ENCODE measurements around the gene SPDYE4.

SPDYE4 gene

DNA sequence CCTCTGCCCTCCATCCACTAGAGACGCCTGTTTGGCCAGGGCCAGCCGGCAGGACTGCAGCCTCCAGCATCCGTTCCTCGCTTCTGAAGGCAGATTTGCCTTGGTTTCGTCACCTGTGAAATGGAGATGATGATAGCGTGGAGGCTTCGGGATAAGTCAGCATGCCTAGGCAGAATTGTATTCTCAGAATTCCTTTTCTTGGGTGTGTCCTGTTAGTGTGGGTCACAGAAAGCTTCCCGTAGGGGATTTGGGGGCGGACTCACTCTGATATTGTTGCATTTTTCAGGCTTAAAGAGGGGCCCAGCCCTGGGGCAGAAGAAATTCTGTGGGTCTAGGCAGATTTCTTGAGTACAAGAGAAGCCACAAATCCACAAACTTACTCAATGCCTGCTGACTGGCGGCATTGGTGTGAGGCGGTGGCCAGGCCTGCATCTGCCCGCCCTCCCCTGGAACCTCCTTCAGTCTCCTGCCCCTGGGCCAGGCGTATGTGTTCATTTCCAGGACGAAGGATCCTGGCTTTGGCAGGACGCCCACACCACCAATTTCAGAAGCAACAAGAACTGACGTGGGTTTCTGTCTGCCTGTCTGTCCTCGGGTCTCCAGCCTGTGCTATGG lies 31.3 kb downstream of the SPDYE4 start:
- H3K36me3 ChIP-seq (ENCODE audit: control insufficient read depth, insufficient read depth, low read length): no peaks in the 10 kb centered on the region
- H3K27ac ChIP-seq (ENCODE audit: low read depth, low read length, severe bottlenecking): no peak overlapping the region
- no peaks in the 10 kb centered on the region for H3K9me3 ChIP-seq (ENCODE audit: control insufficient read depth, low read length)
- no peak overlapping the region for H3K4me3 ChIP-seq (ENCODE audit: extremely low read depth, insufficient read depth, low read length, poor library complexity, severe bottlenecking)
- WGBS, 2 experiments (ENCODE audit: insufficient coverage in 2 of 2): 82 to 85% methylated on average over 12 to 15 of the region's 17 CpGs
- peaks cover 9% of the 10 kb centered on the region for H3K4me1 ChIP-seq (ENCODE audit: control insufficient read depth, insufficient read depth, low read length, poor library complexity, severe bottlenecking)

DNA sequence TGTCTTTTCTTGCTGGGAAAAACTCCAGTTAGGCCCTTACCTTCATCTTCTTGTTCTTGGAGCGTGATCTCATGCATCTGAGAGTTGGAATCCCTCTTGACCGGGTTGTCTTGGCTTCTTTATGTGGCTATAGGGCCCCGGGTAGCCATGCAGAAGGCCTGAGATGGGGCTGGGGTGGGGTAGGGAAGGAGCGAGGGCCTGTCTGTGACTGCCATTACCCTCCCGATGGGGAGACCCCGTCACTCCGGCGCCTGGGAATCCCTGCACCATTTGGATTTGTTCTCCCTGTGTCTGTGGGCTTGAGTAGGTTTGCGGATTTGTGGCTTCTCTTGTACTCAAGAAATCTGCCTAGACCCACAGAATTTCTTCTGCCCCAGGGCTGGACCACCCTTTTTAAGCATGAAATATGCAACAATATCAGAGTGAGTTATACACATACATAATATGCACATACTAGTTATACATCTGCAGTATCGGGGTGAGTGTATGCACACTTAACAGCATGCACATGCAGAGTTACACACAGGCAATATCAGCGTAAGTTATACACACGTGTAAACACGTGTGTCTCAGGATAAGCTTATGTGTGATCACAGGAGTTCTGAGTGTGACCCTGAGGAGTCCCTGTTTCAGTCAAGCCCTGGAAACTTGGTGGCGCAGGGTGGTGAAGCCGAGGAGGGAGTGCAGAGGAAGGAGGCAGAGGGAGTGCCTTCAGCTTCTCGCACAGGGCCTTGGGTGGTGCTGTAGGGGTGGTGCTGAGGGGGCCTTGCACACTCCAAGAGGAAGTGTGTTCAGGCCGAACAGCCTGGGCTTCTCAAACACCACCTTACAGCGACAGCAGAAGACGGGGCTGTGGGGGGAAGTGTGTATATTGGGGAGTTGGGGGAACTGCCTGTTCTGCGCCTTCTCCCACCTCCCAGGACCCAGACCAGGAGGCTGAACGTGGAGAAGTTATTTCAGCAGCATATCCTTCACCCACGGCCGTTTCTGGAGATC lies 32.2 kb downstream of the SPDYE4 start:
- Histone ChIP-seq H3K27ac (ENCODE audit: low read depth, low read length, severe bottlenecking) (no peak overlapping the region), H3K9me3 (ENCODE audit: control insufficient read depth, low read length) (no peaks in the 10 kb centered on the region), H3K4me1 (ENCODE audit: control insufficient read depth, insufficient read depth, low read length, poor library complexity, severe bottlenecking) (peaks cover 9% of the 10 kb centered on the region), H3K36me3 (ENCODE audit: control insufficient read depth, insufficient read depth, low read length) (no peaks in the 10 kb centered on the region), H3K4me3 (ENCODE audit: extremely low read depth, insufficient read depth, low read length, poor library complexity, severe bottlenecking) (no peak overlapping the region)
- 89 to 91% methylated on average over 6 to 11 of the region's 23 CpGs for WGBS, 2 experiments (ENCODE audit: insufficient coverage in 2 of 2)

DNA sequence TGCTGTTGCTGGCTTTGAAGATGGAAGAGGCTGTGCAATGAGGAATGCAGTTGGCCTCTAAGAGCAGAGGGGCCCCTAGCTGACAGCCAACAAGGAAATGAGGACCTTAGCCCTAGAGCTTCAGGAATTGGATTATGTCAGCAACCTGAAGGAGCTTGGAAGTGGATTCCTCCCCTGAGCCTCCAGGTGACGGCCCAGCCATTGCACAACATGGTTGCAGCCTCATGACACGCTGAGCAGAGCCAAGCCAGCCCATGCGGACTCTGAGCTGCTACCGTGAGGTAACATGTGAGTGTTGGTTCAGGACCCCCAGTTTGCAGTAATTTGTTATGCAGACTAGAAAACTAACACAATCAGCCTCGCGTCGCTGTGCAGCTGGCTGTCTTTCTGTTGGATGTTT lies 33.9 kb downstream of the SPDYE4 start:
- peaks cover 9% of the 10 kb centered on the region for H3K4me1 ChIP-seq (ENCODE audit: control insufficient read depth, insufficient read depth, low read length, poor library complexity, severe bottlenecking)
- no peak overlapping the region for H3K4me3 ChIP-seq (ENCODE audit: extremely low read depth, insufficient read depth, low read length, poor library complexity, severe bottlenecking)
- no peaks in the 10 kb centered on the region for H3K36me3 ChIP-seq (ENCODE audit: control insufficient read depth, insufficient read depth, low read length)
- H3K9me3 ChIP-seq (ENCODE audit: control insufficient read depth, low read length): no peaks in the 10 kb centered on the region
- no peak overlapping the region for H3K27ac ChIP-seq (ENCODE audit: low read depth, low read length, severe bottlenecking)
- WGBS, 2 experiments (ENCODE audit: insufficient coverage in 2 of 2): 93 to 96% methylated on average over 6 to 7 of the region's 7 CpGs

GRCh38 chr17:8720596-8720995 lies 37.8 kb downstream of the SPDYE4 start:
- Histone ChIP-seq H3K4me1 (ENCODE audit: control insufficient read depth, insufficient read depth, low read length, poor library complexity, severe bottlenecking) (no peaks in the 10 kb centered on the region), H3K4me3 (ENCODE audit: extremely low read depth, insufficient read depth, low read length, poor library complexity, severe bottlenecking) (no peak overlapping the region), H3K9me3 (ENCODE audit: control insufficient read depth, low read length) (no peaks in the 10 kb centered on the region), H3K36me3 (ENCODE audit: control insufficient read depth, insufficient read depth, low read length) (no peaks in the 10 kb centered on the region), H3K27ac (ENCODE audit: low read depth, low read length, severe bottlenecking) (no peak overlapping the region)
- WGBS, 2 experiments (ENCODE audit: insufficient coverage in 2 of 2): 100% methylated on average over 2 of the region's 9 CpGs

- H3K27ac ChIP-seq (ENCODE audit: low read depth, low read length, severe bottlenecking): no peak overlapping the region
- H3K4me1 ChIP-seq (ENCODE audit: control insufficient read depth, insufficient read depth, low read length, poor library complexity, severe bottlenecking): no peaks in the 10 kb centered on the region
- H3K4me3 ChIP-seq (ENCODE audit: extremely low read depth, insufficient read depth, low read length, poor library complexity, severe bottlenecking): no peak overlapping the region
- no peaks in the 10 kb centered on the region for H3K9me3 ChIP-seq (ENCODE audit: control insufficient read depth, low read length)
- WGBS, 2 experiments (ENCODE audit: insufficient coverage in 2 of 2): 76 to 91% methylated on average over 4 of the region's 5 CpGs
- H3K36me3 ChIP-seq (ENCODE audit: control insufficient read depth, insufficient read depth, low read length): no peaks in the 10 kb centered on the region
Observed at GRCh38 chr17:8719291-8720246, 38.8 kb downstream of the SPDYE4 start.

DNA sequence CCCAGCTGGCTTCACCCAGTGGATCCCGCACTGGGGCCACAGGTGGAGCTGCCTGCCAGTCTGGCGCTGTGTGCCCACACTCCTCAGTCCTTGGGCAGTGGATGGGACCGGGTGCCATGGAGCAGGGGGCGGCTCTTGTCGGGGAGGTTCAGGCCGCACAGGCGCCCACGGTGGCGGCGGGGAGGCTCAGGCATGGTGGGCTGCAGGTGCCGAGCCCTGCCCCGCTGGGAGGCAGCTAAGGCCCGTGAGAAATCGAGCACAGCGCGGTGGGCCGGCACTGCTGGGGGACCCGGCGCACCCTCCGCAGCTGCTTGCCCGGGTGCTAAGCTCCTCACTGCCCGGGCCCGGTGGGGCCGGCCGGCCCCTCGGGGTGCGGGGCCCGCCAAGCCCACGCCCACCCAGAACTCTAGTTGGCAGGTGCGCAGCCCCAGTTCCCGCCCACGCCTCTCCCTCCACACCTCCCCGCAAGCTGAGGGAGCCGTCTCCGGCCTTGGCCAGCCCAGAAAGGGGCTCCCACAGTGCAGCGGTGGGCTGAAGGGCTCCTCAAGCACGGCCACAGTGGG lies 40.3 kb downstream of the SPDYE4 start:
- Histone ChIP-seq H3K4me1 (ENCODE audit: control insufficient read depth, insufficient read depth, low read length, poor library complexity, severe bottlenecking) (no peaks in the 10 kb centered on the region), H3K36me3 (ENCODE audit: control insufficient read depth, insufficient read depth, low read length) (no peaks in the 10 kb centered on the region), H3K9me3 (ENCODE audit: control insufficient read depth, low read length) (no peaks in the 10 kb centered on the region), H3K27ac (ENCODE audit: low read depth, low read length, severe bottlenecking) (no peak overlapping the region), H3K4me3 (ENCODE audit: extremely low read depth, insufficient read depth, low read length, poor library complexity, severe bottlenecking) (no peak overlapping the region)
- 93 to 95% methylated on average over 32 to 34 of the region's 37 CpGs for WGBS, 2 experiments (ENCODE audit: insufficient coverage in 2 of 2)

DNA sequence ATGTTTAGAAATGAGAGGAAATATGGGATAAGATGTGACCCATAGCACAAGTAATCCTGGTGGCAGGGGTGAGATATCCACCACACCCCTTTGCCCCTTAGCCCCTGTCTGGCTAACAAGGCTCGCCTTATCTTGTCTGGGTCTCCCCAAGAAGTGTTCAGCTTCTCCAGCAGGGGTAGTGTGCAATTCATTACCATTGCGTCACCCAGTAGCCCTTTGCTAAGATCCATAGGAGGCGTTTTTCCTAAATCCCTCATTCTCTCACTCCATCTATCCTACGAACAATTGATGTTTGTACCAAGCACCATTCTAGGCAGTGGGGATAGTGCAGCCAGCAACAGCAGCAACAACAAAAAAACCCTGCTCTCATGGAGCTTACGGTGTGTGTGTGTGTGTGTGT lies 44.5 kb downstream of the SPDYE4 start:
- H3K36me3 ChIP-seq (ENCODE audit: control insufficient read depth, insufficient read depth, low read length): no peaks in the 10 kb centered on the region
- no peaks in the 10 kb centered on the region for H3K4me1 ChIP-seq (ENCODE audit: control insufficient read depth, insufficient read depth, low read length, poor library complexity, severe bottlenecking)
- H3K27ac ChIP-seq (ENCODE audit: low read depth, low read length, severe bottlenecking): no peak overlapping the region
- no peak overlapping the region for H3K4me3 ChIP-seq (ENCODE audit: extremely low read depth, insufficient read depth, low read length, poor library complexity, severe bottlenecking)
- 86 to 95% methylated on average over 1 to 3 of the region's 5 CpGs for WGBS, 2 experiments (ENCODE audit: insufficient coverage in 2 of 2)
- H3K9me3 ChIP-seq (ENCODE audit: control insufficient read depth, low read length): no peaks in the 10 kb centered on the region

DNA sequence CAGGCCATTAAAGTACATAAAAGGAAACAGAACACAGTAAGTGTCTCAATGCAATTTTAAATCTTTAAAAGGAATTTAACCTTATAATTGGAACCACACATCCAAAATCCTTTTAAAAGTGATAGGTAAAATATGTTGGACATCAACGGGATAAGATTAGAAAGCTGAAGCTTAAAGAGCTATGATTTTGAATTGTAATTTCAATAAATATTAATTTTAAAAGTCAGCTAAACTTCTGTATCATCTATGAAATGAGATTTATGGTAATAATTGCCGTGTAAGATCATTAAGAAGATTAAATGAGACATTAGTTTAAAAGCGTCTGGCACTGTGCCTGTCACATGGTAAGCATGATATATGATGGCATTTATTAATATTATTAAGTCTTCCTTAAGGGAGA lies 45.0 kb downstream of the SPDYE4 start:
- Histone ChIP-seq H3K27ac (ENCODE audit: low read depth, low read length, severe bottlenecking) (no peak overlapping the region), H3K36me3 (ENCODE audit: control insufficient read depth, insufficient read depth, low read length) (no peaks in the 10 kb centered on the region), H3K4me3 (ENCODE audit: extremely low read depth, insufficient read depth, low read length, poor library complexity, severe bottlenecking) (no peak overlapping the region), H3K4me1 (ENCODE audit: control insufficient read depth, insufficient read depth, low read length, poor library complexity, severe bottlenecking) (peaks cover 1% of the 10 kb centered on the region), H3K9me3 (ENCODE audit: control insufficient read depth, low read length) (no peaks in the 10 kb centered on the region)
- 83% methylated on average over 1 of the region's 3 CpGs; no CpG with 5 or more reads in 1 of the 2 experiments for WGBS, 2 experiments (ENCODE audit: insufficient coverage in 2 of 2)

DNA sequence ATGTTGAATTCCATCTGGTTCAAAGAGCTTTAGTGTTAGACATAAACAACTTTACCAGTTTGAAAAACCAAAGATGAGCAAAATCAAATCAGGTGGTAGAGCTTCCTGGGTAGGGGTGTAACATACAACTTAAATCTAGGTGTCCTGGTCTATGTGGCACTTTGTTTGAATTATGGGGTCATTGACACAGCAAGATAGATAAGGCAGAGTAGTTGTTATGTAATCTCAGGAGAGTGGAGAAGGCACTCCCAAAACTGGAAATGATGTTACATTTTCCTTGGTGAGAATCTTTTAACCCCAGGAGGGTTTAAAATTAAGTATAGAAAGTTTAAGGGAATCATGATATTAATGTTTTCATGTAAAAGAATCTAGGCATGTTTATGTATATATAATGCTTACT lies 45.6 kb downstream of the SPDYE4 start:
- Histone ChIP-seq H3K4me3 (ENCODE audit: extremely low read depth, insufficient read depth, low read length, poor library complexity, severe bottlenecking) (no peak overlapping the region), H3K36me3 (ENCODE audit: control insufficient read depth, insufficient read depth, low read length) (no peaks in the 10 kb centered on the region), H3K27ac (ENCODE audit: low read depth, low read length, severe bottlenecking) (no peak overlapping the region), H3K9me3 (ENCODE audit: control insufficient read depth, low read length) (no peaks in the 10 kb centered on the region), H3K4me1 (ENCODE audit: control insufficient read depth, insufficient read depth, low read length, poor library complexity, severe bottlenecking) (peaks cover 7% of the 10 kb centered on the region)

DNA sequence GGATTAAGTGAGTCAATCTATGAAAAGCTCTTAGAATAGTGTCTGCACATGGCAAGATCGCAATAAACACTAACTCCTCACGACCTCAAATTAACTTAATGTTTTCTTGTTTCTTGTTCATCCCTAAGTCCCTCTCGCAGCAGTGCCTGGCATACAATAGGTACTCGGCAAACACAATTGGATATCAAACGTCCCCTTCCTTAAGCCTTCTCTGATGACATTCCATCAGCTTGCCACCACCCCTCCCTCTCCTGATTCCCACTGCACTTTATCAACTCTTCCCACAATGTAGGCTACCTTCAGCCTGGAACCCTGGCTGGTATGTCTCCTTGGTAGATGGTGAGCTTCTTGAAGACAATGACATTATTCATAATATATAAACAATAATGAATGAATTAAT lies 47.1 kb downstream of the SPDYE4 start:
- Histone ChIP-seq H3K4me1 (ENCODE audit: control insufficient read depth, insufficient read depth, low read length, poor library complexity, severe bottlenecking) (peaks cover 14% of the 10 kb centered on the region), H3K27ac (ENCODE audit: low read depth, low read length, severe bottlenecking) (no peak overlapping the region), H3K4me3 (ENCODE audit: extremely low read depth, insufficient read depth, low read length, poor library complexity, severe bottlenecking) (no peak overlapping the region), H3K9me3 (ENCODE audit: control insufficient read depth, low read length) (no peaks in the 10 kb centered on the region), H3K36me3 (ENCODE audit: control insufficient read depth, insufficient read depth, low read length) (no peaks in the 10 kb centered on the region)
- 90 to 92% methylated on average over 5 of the region's 5 CpGs for WGBS, 2 experiments (ENCODE audit: insufficient coverage in 2 of 2)

All from mesodermal cell (in vitro differentiated cells).